Activated CD4-positive, alpha-beta T cell treated with anti-CD3 and anti-CD28 coated beads, Interleukin-2, amount 50 U/mL, for 24 hours (primary cell): Measurements from ENCODE around the gene SLC34A1.
"Not testable (repeated sequence)": the region's sequence is repeated elsewhere in the genome, so short reads cannot be mapped to it uniquely, and the experiment has no call there.

Experiments used
- DNase-seq, 2 donors: peaks; one replicate each; pipeline ENCODE4 v3.0.0-alpha.2; 2020; ENCODE audit warnings: low read depth in 1 of 2, low spot score in 1 of 2

SLC34A1 gene, protein sequence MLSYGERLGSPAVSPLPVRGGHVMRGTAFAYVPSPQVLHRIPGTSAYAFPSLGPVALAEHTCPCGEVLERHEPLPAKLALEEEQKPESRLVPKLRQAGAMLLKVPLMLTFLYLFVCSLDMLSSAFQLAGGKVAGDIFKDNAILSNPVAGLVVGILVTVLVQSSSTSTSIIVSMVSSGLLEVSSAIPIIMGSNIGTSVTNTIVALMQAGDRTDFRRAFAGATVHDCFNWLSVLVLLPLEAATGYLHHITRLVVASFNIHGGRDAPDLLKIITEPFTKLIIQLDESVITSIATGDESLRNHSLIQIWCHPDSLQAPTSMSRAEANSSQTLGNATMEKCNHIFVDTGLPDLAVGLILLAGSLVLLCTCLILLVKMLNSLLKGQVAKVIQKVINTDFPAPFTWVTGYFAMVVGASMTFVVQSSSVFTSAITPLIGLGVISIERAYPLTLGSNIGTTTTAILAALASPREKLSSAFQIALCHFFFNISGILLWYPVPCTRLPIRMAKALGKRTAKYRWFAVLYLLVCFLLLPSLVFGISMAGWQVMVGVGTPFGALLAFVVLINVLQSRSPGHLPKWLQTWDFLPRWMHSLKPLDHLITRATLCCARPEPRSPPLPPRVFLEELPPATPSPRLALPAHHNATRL

DNA sequence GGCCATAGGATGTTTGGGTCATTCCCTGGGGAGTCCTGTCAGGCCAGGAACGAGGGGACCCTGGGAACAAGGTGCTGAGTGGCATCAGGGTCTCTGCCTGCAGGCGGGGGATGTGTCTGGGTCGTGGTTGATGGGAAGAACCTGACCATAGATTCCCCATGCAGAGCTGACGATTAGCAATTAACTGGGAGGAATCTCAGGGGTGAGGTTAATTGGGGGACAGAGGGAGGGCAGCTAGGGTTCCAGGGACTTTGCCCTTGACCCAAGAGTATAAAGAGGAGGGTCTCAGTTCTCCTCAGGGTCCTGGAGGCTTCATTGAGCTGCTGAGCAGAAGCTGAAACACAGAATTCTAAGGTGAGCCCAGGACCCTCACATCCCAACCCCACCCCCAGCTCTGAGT is at the start of gene SLC34A1:
SLC34A1 (plus strand) TSS at position 301 of the 400 bp plus-strand sequence. CDS start 1,308 bp downstream, outside the sequence.
- no peak for DNase-seq

GRCh38 chr5:177334781-177335700 is 49.2 kb upstream of the SLC34A1 start:
- DNase-seq = no peak

DNA sequence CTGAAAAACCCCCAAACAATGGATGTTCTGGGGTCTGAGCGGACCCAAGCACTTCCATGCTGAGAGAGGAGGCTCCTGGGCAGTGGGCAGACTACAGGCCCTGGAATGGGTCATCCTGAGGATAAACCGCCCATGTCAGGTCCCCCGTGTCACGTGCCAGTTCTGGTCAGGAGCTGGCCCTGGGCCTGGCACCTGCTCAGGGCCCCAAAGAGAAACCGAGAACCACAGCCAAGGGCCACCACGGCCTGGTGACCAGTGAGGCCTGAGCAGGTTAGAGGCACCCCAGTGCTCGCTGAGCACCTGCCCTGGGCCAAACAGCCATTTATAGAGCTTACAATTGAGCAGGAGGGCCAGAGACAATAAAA is 48.6 kb upstream of the SLC34A1 start:
- no peak for DNase-seq

DNA sequence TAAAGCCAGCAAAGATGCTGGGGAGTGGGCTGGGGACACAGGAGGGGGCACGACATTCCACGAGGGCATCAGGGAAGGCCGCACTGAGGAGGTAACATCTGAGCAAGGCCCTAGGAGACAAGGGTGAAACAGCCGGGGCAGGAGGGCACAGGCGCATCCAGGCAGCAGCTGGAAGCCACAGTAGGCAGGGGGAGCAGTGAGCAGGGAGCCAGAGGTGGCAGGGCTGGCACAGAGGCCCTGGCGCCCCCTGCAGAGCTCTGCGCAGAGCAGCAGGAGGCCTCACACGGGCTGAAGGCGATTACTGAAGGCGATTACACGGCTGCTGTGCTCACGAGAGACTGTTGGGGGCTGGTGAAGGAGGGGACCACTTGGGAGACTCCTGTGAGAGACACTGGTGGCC is 48.1 kb upstream of the SLC34A1 start:
- DNase-seq = no peak

- no peak for DNase-seq
Observed at GRCh38 chr5:177336603-177337494, 47.4 kb upstream of the SLC34A1 start.

DNA sequence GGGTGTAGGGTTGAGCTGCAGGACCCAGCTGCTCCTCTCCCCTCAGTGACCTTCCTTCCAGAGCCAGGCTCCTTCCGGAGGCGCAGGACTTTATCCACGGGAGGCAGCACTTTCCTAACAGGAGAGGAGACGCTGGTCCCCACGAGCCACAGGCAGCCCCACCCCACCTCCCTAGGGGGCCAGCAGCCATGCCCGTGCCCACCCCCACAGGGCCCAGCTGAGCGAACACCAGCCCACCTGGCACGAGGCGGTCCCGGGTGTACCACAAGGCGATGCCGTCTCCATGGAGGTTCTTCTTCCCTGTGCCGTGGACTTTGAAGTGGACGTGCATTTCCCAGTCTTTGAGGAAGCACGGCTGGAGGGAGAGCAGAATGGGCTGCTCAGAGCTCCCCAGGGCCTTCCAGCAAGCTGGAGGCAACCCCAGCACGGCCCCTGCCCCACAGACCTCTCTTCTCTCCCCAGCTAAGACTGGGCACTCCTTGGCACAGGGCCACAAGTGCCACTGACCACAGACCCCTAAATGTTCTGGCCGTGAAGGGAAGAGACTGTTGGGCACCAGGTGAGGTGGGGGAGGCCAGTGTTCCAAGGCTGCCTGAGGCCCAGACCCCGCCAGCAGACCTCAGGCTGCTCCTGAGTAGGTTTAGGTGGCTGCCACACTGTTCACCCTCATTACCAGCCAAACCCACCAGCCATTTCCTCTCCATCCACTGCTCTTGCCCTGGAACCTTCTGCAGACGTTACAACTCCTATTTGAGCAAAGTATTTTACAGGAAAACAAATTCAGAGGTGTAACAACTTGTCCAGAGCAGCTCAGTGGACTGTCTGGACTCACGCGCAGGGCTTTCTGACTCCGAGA is 45.8 kb upstream of the SLC34A1 start:
- no peak for DNase-seq

DNA sequence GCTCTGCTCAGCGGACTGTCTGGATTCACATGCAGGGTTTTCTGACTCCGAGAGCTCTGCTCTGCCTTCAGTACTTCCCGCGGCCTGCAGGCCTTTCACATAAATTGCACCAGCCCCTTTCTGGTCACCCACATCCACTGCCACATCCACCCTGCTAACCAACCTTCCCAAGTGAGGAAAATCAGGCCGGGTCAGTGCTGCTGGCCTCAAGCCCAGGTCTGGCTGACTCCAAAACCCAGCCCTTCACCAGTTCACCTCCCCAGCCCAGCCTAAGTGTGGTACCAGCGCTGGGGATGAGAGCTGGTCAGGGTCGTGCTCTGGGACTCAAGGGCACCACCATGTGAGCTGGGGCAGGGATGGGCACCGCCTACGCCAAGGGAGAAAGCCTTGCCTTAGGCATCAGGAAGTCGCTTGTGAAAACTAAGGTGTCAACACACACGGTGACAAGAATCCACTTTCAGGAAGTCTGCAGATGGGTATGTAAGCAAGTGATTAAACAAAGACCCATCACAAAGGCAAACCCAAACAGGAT is 45.1 kb upstream of the SLC34A1 start:
- no peak for DNase-seq

DNA sequence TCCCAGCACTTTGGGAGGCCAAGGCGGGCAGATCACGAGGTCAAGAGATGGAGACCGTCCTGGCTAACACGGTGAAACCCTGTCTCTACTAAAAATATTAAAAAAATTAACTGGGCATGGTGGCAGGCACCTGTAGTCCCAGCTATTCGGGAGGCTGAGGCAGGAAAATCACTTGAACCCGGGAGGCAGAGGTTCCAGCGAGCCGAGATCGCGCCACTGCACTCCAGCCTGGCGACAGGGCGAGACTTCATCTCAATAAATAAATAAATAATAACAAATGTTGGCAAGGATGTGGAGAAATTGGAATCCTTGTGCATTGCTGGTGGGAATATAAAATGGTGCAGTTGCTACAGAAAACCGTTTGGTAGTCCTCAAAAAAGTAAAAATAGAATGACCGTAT is 41.2 kb upstream of the SLC34A1 start:
- not testable (repeated sequence) for DNase-seq

DNA sequence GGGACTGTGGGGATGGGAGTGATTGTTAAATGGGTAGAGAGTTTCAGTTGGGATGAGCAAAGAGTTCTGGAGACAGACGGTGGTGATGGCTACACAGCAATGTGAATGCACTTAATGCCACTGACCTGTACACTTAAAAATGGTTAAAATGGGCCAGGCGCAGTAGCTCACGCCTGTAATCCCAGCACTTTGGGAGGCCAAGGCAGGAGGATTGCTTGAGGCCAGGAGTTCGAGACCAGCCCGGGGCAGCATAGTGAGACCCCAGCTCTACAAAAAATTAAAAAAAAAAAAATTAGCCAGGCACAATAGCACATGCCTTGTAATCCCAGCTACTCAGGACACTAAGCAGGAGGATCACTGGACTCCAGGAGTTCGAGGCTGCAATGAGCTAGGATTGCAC is 40.5 kb upstream of the SLC34A1 start:
- no peak for DNase-seq

- no peak for DNase-seq
Observed at GRCh38 chr5:177344891-177345290, 39.3 kb upstream of the SLC34A1 start.

DNA sequence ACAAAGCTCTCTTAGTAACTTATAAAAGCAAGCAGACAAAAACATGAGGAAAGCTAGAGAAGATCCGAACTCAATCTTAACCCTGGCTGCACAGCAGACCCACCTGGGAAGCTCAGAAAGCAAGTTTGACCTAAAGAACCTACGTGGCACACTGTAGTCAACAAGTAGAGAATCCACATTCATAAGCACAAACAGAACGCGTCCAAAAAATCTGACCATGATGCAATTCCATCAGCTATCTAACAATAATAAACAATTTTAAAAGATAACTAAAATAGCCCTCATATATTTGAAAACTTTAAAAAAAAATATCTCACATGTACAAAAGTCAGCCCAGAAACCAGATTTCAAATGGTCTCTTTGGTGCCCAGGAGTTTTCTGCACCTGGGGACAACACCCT is 37.4 kb upstream of the SLC34A1 start:
- DNase-seq = no peak

DNA sequence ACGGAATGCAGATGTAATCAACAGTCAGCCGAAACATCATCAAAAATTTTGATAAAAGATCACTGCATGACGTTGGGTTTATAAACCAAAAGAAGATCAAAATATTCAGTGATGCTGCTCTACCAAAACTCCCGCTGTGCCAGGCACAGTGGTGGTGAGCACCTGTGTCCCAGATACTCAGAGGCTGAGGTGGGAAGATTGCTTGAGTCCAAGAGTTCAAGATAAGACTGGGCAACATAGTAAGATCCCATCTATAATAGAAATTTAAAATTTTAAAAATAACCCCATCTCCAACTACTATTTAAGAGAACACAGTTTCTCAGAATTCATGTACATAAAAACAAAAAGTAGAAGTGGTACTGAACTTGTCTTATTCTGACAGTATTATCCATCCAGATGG is 36.5 kb upstream of the SLC34A1 start:
- no peak for DNase-seq

GRCh38 chr5:177349362-177349647 is 34.9 kb upstream of the SLC34A1 start:
- no peak for DNase-seq

DNA sequence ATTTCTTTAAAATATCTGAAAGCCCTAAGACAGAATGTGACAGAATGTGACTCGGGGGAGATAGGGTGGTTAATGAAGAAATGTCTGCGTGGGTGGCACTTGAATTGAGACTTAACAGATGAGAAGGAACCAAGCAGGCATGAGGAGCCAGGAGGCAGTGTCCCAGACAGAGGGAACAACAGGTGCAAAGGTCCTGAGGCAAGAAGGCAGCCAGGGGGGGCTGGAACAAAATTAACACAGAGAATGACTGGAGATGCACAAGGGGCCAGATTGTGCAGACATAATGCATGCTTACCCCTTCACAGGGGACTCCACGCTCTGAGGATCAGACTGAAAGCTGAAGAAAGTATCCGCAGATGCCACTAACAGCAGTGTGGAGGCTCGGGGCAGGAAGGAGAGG is 34.5 kb upstream of the SLC34A1 start:
- DNase-seq = no peak

GRCh38 chr5:177350776-177351391 is 33.4 kb upstream of the SLC34A1 start:
- DNase-seq = no peak

DNA sequence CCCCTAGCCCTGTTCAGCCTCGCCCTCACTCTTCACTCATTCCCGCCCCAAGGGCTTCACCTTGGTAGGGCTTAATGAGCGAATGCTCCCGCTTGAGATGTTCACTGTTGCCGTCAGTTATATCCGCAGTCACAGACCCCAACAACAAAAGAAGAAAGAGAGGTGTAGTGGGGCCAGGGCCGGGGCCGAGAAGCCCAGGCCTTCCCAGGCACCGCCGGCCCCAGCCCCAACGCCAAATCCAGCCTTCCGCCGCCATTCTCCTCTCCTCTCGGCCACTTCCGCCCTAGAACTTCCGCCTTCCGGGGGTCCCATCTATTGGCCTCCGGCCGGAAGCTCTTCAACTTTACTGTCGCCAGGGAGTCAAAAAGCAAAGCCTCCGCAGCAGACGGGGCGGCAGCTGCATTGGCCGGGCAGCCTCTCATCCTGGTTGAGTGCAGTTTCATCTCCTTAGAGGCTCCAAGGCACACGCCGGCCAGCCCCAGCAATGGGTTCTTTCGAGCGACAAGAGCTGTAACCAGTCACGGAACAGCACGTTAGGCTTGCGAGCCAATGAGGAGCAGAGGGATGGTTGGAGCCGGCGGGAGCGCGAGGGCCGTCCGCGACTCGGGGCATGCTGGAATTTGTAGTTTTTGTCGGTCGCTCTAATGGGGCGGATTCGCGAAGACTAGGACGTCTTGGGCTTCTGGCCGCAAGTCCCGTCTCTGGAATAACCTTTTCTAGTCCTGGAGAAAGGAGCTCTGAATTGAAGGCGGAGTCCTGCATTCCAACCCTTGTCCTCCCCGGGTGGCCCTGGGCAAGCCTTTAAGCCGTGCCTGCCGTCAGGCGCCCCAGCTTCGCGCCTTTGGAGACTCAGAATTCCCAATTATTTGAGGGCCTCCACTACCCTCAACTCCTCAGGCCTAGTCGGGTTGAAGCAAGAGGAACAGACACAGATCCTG is 32.6 kb upstream of the SLC34A1 start, which contains the start of gene LMAN2:
LMAN2 (minus strand) TSS at position 277 of the 938 bp plus-strand sequence; CDS start at position 256, 21 bp downstream.
- peak; percentile 86 to 89 for DNase-seq

DNA sequence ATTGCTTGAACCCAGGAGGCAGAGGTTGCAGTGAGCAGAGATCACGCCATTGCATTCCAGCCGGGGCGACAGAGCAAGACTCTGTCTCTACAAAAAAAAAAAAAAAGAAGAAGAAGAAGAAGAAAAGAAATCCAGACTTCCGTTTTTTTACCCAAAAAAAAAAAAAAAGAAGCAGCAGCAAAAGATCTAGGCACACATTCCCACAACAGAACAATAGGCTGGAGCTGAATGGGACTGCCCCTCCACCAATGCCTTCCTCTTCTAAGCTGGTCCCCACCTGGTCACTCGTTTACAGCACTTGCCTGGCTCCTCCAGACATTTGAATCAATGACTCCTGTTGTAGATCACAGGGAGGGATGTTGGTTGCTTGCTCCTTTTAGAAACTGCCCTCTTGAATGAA is 31.1 kb upstream of the SLC34A1 start:
- no peak for DNase-seq

DNA sequence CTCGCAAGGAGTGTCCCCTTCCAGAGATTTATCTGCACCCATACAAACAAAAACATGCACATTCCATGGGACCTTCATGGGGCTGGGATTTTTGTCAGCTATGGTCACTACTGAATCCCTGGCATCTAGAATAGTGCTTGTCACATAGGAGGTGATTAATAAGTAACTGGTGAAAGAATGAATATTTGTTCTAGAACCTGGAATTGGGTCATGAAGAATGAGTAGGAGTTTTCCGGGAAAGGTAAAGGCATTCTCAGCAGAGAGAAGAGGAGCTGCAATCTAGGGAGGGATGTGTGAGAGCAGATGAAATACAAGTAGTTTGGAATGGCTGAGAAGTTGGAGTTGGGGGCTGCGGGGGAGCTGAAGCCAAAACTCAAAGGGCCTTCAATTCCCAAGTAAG is 30.0 kb upstream of the SLC34A1 start:
- DNase-seq = no peak
